ENCODE results near the gene CRYAB. TPM values are rescaled to one million over a fixed set of nuclear protein-coding genes. Genes with fewer than 3 reads are reported as not detected.

The CRYAB gene
- polyA plus RNA-seq, 1 of the 3 experiments (the other 2 are of a cell fraction) = 0.92 TPM

DNA sequence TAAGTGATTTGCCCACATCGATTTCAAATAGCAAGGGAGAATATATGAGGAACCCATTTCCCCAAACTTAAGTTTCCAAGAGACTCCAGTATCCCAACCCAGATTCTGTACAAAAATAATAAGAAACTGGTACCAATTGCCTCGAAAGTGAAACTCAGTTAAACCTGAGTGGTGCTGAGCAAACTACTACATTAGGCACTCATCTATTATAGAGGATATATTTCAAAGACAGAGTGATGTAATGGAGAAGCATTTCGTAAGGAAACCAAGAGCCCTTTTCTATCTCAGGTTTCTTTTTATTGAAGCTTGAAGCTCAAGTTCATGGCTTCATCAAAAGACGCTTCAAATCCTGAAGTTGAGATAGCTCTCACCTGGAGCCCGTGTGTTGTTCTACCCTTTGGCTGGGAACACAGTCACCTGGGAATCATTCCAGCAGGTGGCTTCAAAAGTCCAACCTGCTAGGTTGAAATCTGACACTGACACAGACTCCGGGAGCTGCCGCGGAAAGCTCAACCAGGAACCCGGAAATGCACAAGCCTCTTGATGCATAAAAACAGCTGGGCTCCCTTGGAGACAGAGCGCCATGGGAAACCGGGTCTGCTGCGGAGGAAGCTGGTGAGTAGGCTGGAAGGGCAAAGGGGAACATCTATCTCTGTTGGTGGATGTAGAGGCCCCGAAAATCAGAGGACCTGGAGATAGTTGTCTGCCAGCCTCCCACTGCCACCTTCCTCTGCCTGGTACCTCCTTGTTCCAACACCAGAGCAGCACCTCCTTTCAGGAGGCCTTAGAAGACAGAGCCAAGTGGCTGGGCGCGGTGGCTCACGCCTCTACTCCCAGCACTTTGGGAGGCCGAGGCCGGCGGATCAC, 7.1 kb upstream of the CRYAB start, which contains the start of gene C11orf52:
Gene C11orf52, plus strand, starts transcription at position 524 of the 867 bp plus-strand sequence. Its CDS starts 60 bp downstream, at position 584.
- Histone ChIP-seq H3K4me3 (ENCODE audit: low read depth in 2 of 2, low read length in 1 of 2) (no peak within 1 kb of the TSS), H4K20me1 (ENCODE audit: insufficient read depth) (no peaks in the 10 kb centered on the region), H3K9ac (no peak within 1 kb of the TSS), H3K27ac (ENCODE audit: low read depth in 2 of 2, low read length in 1 of 2) (no peak within 1 kb of the TSS), H3K27me3 (ENCODE audit: insufficient read depth) (no peaks in the 10 kb centered on the region), H3F3A (replicated peaks; ENCODE audit: insufficient read depth) (peaks cover 11% of the 10 kb centered on the region), H3K4me1 (ENCODE audit: control insufficient read depth in 1 of 2, insufficient read depth in 2 of 2, low read depth in 1 of 2, low read length in 1 of 2) (peaks cover 0 to 20% of the 10 kb centered on the region in 2 experiments), H3K79me2 (ENCODE audit: insufficient read depth) (no peaks in the 10 kb centered on the region), H2AFZ (ENCODE audit: low read depth) (no peak within 1 kb of the TSS; the same call in 1 of the 2 replicates), H3K36me3 (replicated peaks in 1 of 2; ENCODE audit: control insufficient read depth in 1 of 2, insufficient read depth in 2 of 2, low read length in 1 of 2) (no peaks in the 10 kb centered on the region), H3K9me2 (no peaks in the 10 kb centered on the region), H3K4me2 (no peak within 1 kb of the TSS), H3K9me3 (no peaks in the 10 kb centered on the region)
- no peak for TF ChIP-seq SIN3A (IDR thresholded peaks at IDR 0.05; ENCODE audit: borderline replicate concordance, low read depth, low read length)
- no peak for TF ChIP-seq TEAD4 (IDR thresholded peaks at IDR 0.05; ENCODE audit: borderline replicate concordance, insufficient read depth)
- TF ChIP-seq NRF1 (IDR thresholded peaks at IDR 0.05; ENCODE audit: low read depth, low read length) = no peak
- TF ChIP-seq, protein P1, sequence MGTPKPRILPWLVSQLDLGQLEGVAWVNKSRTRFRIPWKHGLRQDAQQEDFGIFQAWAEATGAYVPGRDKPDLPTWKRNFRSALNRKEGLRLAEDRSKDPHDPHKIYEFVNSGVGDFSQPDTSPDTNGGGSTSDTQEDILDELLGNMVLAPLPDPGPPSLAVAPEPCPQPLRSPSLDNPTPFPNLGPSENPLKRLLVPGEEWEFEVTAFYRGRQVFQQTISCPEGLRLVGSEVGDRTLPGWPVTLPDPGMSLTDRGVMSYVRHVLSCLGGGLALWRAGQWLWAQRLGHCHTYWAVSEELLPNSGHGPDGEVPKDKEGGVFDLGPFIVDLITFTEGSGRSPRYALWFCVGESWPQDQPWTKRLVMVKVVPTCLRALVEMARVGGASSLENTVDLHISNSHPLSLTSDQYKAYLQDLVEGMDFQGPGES (IDR thresholded peaks at IDR 0.05; ENCODE audit: low read depth, low read length) = no peak
- ChIA-PET POLR2A (interaction anchor here (1.4 kb wide), 1 partner anchor 8 kb away, joined by 3 read pairs; no protein-coding TSS in a partner anchor), CTCF (interaction anchor here (1.1 to 1.4 kb wide), 2 partner anchors 13 to 17 kb away, joined by 3 read pairs; no protein-coding TSS in a partner anchor)
- WGBS (ENCODE audit: low lambda C conversion rate) = 89% methylated on average over 19 of the region's 19 CpGs
- DNase-seq = no peak

DNA sequence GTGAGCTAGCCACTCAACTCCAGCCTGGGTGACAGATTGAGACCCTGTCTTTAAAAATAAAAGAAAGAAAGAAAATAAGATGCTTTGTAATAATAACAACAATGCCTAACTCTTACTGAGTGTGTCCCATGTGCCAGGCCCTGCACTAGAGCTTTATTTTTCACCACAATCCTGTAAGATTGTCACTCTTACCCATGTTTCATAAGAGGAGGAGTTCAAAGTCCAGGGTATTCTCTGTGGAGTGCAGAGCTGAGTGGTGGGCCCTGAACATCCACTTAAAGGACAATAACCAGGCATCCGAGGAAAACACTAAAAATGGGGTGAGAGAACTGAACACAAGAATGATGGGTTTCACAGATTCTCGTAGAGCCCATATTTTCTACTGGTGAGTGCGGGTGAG, 6.2 kb upstream of the CRYAB start:
- H3K4me1 ChIP-seq (ENCODE audit: control insufficient read depth in 1 of 2, insufficient read depth in 2 of 2, low read depth in 1 of 2, low read length in 1 of 2) = peaks cover 0 to 12% of the 10 kb centered on the region in 2 experiments
- no peaks in the 10 kb centered on the region for H3K36me3 ChIP-seq (replicated peaks in 1 of 2; ENCODE audit: control insufficient read depth in 1 of 2, insufficient read depth in 2 of 2, low read length in 1 of 2)
- no peak overlapping the region for H3K4me3 ChIP-seq (ENCODE audit: low read depth in 2 of 2, low read length in 1 of 2)
- no peaks in the 10 kb centered on the region for H3K79me2 ChIP-seq (ENCODE audit: insufficient read depth)
- ChIA-PET CTCF (no interaction called here), POLR2A (interaction anchor here (1.4 kb wide), 1 partner anchor 9 kb away, joined by 3 read pairs; no protein-coding TSS in a partner anchor)
- no peak overlapping the region for H2AFZ ChIP-seq (ENCODE audit: low read depth)
- WGBS (ENCODE audit: low lambda C conversion rate) = 83% methylated on average over 3 of the region's 3 CpGs
- H3K9me3 ChIP-seq = no peaks in the 10 kb centered on the region
- no peak for DNase-seq
- peaks cover 6% of the 10 kb centered on the region for H3F3A ChIP-seq (replicated peaks; ENCODE audit: insufficient read depth)
- no peaks in the 10 kb centered on the region for H3K27me3 ChIP-seq (ENCODE audit: insufficient read depth)
- H4K20me1 ChIP-seq (ENCODE audit: insufficient read depth) = no peaks in the 10 kb centered on the region
- no peak overlapping the region for H3K27ac ChIP-seq (ENCODE audit: low read depth in 2 of 2, low read length in 1 of 2)
- no peak overlapping the region for H3K9ac ChIP-seq
- no peak overlapping the region for H3K4me2 ChIP-seq
- H3K9me2 ChIP-seq = no peaks in the 10 kb centered on the region
- TF ChIP-seq FOXM1 (IDR thresholded peaks at IDR 0.05; ENCODE audit: low read depth) (no peak), MEF2A (IDR thresholded peaks at IDR 0.05; ENCODE audit: borderline replicate concordance, low read depth) (no peak), NRF1 (IDR thresholded peaks at IDR 0.05; ENCODE audit: low read depth, low read length) (no peak), SIN3A (IDR thresholded peaks at IDR 0.05; ENCODE audit: borderline replicate concordance, low read depth, low read length) (no peak), EZH2phosphoT487 (IDR thresholded peaks at IDR 0.05; ENCODE audit: borderline replicate concordance, low read depth) (no peak), RXRA (IDR thresholded peaks at IDR 0.05; ENCODE audit: borderline replicate concordance, low read depth) (no peak), ELF1 (IDR thresholded peaks at IDR 0.05) (no peak), TAF1 (IDR thresholded peaks at IDR 0.05; ENCODE audit: borderline replicate concordance, low read depth, low read length) (no peak), GABPA (IDR thresholded peaks at IDR 0.05; ENCODE audit: low read depth) (no peak), CHD2 (IDR thresholded peaks at IDR 0.05; ENCODE audit: low read length, partially characterized antibody) (no peak), SMC3 (IDR thresholded peaks at IDR 0.05; ENCODE audit: low read depth, low read length) (no peak), RFX5 (IDR thresholded peaks at IDR 0.05; ENCODE audit: low read length) (no peak), GATA2 (CRISPR knock-in tag; IDR thresholded peaks at IDR 0.05) (no peak)
- TF ChIP-seq, protein P2, sequence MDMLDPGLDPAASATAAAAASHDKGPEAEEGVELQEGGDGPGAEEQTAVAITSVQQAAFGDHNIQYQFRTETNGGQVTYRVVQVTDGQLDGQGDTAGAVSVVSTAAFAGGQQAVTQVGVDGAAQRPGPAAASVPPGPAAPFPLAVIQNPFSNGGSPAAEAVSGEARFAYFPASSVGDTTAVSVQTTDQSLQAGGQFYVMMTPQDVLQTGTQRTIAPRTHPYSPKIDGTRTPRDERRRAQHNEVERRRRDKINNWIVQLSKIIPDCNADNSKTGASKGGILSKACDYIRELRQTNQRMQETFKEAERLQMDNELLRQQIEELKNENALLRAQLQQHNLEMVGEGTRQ (IDR thresholded peaks at IDR 0.05; ENCODE audit: borderline replicate concordance, low read depth, low read length) = no peak
- TF ChIP-seq, protein P3, sequence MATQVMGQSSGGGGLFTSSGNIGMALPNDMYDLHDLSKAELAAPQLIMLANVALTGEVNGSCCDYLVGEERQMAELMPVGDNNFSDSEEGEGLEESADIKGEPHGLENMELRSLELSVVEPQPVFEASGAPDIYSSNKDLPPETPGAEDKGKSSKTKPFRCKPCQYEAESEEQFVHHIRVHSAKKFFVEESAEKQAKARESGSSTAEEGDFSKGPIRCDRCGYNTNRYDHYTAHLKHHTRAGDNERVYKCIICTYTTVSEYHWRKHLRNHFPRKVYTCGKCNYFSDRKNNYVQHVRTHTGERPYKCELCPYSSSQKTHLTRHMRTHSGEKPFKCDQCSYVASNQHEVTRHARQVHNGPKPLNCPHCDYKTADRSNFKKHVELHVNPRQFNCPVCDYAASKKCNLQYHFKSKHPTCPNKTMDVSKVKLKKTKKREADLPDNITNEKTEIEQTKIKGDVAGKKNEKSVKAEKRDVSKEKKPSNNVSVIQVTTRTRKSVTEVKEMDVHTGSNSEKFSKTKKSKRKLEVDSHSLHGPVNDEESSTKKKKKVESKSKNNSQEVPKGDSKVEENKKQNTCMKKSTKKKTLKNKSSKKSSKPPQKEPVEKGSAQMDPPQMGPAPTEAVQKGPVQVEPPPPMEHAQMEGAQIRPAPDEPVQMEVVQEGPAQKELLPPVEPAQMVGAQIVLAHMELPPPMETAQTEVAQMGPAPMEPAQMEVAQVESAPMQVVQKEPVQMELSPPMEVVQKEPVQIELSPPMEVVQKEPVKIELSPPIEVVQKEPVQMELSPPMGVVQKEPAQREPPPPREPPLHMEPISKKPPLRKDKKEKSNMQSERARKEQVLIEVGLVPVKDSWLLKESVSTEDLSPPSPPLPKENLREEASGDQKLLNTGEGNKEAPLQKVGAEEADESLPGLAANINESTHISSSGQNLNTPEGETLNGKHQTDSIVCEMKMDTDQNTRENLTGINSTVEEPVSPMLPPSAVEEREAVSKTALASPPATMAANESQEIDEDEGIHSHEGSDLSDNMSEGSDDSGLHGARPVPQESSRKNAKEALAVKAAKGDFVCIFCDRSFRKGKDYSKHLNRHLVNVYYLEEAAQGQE (IDR thresholded peaks at IDR 0.05; ENCODE audit: low read depth, low read length) = no peak
- TF ChIP-seq, protein P4, sequence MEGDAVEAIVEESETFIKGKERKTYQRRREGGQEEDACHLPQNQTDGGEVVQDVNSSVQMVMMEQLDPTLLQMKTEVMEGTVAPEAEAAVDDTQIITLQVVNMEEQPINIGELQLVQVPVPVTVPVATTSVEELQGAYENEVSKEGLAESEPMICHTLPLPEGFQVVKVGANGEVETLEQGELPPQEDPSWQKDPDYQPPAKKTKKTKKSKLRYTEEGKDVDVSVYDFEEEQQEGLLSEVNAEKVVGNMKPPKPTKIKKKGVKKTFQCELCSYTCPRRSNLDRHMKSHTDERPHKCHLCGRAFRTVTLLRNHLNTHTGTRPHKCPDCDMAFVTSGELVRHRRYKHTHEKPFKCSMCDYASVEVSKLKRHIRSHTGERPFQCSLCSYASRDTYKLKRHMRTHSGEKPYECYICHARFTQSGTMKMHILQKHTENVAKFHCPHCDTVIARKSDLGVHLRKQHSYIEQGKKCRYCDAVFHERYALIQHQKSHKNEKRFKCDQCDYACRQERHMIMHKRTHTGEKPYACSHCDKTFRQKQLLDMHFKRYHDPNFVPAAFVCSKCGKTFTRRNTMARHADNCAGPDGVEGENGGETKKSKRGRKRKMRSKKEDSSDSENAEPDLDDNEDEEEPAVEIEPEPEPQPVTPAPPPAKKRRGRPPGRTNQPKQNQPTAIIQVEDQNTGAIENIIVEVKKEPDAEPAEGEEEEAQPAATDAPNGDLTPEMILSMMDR (IDR thresholded peaks at IDR 0.05) = no peak
